Stimulated activated naive CD8-positive, alpha-beta T cell treated with anti-CD3 and anti-CD28 coated beads, Interleukin-15, Interleukin-2, amounts not matched to agents 100 ng/mL and 50 ng/mL, for 24 hours (primary cell): ENCODE data around the gene KIAA0319L.
"Not testable (repeated sequence)": the region's sequence is repeated elsewhere in the genome, so short reads cannot be mapped to it uniquely, and the experiment has no call there.

ENCODE experiments used
- H3K27ac Mint-ChIP-seq: one replicate; pipeline ENCODE4 v1.8.0; 2021; ENCODE audit warnings: mild to moderate bottlenecking, mixed read lengths
- H3K27me3 Mint-ChIP-seq: one replicate; pipeline ENCODE4 v1.8.0; 2021; ENCODE audit warnings: mixed read lengths
- H3K36me3 Mint-ChIP-seq: one replicate; pipeline ENCODE4 v1.8.0; 2021; ENCODE audit warnings: low read depth, mixed read lengths
- H3K4me1 Mint-ChIP-seq: one replicate; pipeline ENCODE4 v1.8.0; 2021; ENCODE audit warnings: low read depth, mixed read lengths
- H3K4me3 Mint-ChIP-seq: one replicate; pipeline ENCODE4 v1.8.0; 2021; ENCODE audit warnings: mild to moderate bottlenecking, mixed read lengths
- H3K9me3 Mint-ChIP-seq: one replicate; pipeline ENCODE4 v1.8.0; 2021; ENCODE audit warnings: mixed read lengths

KIAA0319L gene

DNA sequence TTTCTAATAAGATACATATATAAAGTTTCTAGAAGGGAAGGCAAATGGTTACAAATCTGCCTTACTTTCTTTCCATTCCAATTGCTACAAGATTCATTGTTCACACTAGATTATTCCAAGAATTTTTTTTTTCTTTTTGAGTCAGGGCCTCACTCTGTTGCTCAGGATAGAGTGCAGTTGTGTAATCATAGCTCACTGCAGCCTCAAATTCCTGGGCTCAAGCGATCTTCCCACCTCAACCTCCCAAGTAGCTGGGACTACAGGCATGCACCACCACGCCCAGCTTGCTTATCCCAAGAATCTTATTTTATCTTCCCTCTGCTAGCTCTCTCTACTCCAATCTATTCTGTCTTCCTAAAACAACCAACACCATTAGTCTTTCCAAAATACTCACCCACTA is 81.8 kb downstream of the KIAA0319L start:
- Mint-ChIP-seq H3K4me1 (peaks cover 3% of the 10 kb centered on the region), H3K4me3 (no peak overlapping the region), H3K36me3 (peaks cover 45% of the 10 kb centered on the region), H3K9me3 (no peaks in the 10 kb centered on the region), H3K27me3 (no peaks in the 10 kb centered on the region), H3K27ac (no peak overlapping the region)

DNA sequence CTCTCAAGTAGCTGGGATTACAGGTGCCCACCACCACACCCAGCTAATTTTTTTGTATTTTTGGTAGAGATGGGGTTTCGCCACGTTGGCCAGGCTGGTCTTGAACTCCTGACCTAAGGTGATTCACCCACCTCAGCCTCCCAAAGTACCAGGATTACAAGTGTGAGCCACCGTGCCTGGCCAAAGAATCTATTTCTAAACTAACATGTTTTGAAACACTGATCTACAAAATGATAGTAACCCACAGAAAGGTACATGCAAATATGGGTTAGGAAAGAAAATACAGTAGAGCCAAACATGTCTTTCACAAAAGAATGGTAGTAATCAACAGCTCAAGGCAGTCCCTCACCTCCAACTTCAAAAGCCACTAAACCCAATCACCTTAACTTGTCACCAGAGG is 84.0 kb downstream of the KIAA0319L start:
- H3K4me3 Mint-ChIP-seq, H3K27me3 Mint-ChIP-seq, H3K4me1 Mint-ChIP-seq, H3K9me3 Mint-ChIP-seq, H3K27ac Mint-ChIP-seq: not testable (repeated sequence)
- peaks cover 59% of the 10 kb centered on the region for H3K36me3 Mint-ChIP-seq

DNA sequence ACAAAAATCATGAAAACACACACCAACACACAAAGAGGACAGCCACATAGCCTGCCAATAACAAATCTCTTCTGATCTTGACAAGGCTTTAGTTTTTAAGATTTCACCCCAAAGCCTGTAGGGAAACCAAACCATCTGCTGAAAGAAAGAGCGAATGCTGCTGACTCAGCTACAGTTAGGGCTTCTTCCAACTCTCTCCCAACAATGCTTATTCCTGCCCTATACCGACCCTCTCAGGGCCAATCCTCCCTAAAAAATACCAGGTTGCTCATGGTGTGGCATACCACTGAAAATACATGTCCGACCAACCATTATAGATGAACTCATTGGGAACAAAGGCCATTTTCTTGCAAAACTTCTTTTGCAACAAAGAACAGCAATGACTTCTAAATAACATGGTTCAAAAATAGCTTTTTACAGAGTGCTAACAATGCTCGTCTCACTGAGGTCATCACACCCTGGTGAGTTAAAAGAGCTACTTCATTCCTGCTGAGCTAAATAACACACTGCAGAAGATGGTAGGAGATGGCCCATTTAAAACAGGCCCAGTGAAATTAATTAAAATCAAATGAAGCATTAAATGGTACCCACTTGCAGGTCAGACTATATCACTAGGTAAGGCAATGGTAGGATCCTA is 86.1 kb downstream of the KIAA0319L start:
- H3K4me3 Mint-ChIP-seq, result no peak overlapping the region
- H3K36me3 Mint-ChIP-seq, result peaks cover 55% of the 10 kb centered on the region
- H3K4me1 Mint-ChIP-seq, result no peaks in the 10 kb centered on the region
- no peaks in the 10 kb centered on the region for H3K27me3 Mint-ChIP-seq
- peaks cover 4% of the 10 kb centered on the region for H3K9me3 Mint-ChIP-seq
- no peak overlapping the region for H3K27ac Mint-ChIP-seq

DNA sequence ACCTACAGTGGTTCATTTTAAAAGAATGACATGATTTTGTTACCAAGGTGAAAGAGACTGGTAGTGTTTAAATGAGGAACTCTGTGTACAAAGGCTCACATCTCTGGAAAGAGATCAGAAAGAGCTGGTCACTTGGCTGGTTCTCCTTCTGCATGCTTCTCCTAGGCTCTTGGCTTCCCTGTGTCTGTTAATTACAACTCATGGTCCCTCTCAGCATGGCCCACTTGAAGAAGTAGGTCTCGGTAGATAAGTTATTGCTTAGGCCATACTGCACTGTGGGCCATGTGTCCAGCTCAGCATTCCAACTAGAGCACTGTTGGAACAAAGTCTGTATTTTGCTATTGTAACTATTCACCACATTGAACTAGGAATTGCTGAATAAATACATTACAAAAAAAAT is 91.1 kb downstream of the KIAA0319L start:
- no peaks in the 10 kb centered on the region for H3K27me3 Mint-ChIP-seq
- no peak overlapping the region for H3K4me3 Mint-ChIP-seq
- H3K36me3 Mint-ChIP-seq, result peaks cover 70% of the 10 kb centered on the region
- H3K4me1 Mint-ChIP-seq, result peaks cover 8% of the 10 kb centered on the region
- no peak overlapping the region for H3K27ac Mint-ChIP-seq
- H3K9me3 Mint-ChIP-seq, result peaks cover 18% of the 10 kb centered on the region

DNA sequence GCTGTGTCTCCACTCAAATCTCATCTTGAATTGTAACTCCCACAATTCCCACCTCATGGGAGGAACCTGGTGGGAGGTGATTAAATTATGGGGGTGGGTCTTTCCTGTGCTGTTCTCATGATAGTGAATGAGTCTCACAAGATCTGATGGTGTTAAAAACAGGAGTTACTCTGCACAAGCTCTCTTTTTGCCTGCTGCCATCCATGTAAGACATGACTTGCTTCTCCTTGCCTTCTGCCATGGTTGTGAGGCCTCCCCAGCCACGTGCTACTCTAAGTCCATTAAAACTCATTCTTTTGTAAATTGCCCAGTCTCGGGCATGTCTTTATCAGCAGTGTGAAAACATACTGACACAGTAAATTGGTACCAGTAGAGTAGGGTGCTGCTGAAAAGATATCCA is 93.5 kb downstream of the KIAA0319L start:
- not testable (repeated sequence) for H3K4me3 Mint-ChIP-seq, H3K27me3 Mint-ChIP-seq, H3K4me1 Mint-ChIP-seq, H3K27ac Mint-ChIP-seq
- H3K36me3 Mint-ChIP-seq, result peaks cover 67% of the 10 kb centered on the region
- H3K9me3 Mint-ChIP-seq, result peaks cover 18% of the 10 kb centered on the region

DNA sequence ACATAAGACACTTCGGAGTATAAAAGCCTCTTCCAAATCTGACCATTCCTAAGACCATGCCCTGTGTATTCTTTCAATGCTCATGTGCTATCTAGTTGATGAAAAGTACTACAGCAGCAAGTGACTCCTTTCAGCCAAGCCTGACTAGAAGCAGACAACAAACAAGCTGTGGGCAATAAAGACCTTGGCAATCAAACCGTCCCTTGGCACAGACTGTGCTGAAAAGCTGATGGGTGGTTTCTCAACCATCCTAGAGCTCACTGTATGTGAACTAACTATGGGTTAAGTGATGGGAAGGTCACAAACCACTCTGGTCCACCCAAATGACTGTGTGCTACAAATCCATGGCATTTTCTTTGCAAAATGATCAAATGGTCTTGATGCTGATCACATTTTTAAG is 94.0 kb downstream of the KIAA0319L start:
- H3K27me3 Mint-ChIP-seq, result no peaks in the 10 kb centered on the region
- H3K36me3 Mint-ChIP-seq, result peaks cover 63% of the 10 kb centered on the region

DNA sequence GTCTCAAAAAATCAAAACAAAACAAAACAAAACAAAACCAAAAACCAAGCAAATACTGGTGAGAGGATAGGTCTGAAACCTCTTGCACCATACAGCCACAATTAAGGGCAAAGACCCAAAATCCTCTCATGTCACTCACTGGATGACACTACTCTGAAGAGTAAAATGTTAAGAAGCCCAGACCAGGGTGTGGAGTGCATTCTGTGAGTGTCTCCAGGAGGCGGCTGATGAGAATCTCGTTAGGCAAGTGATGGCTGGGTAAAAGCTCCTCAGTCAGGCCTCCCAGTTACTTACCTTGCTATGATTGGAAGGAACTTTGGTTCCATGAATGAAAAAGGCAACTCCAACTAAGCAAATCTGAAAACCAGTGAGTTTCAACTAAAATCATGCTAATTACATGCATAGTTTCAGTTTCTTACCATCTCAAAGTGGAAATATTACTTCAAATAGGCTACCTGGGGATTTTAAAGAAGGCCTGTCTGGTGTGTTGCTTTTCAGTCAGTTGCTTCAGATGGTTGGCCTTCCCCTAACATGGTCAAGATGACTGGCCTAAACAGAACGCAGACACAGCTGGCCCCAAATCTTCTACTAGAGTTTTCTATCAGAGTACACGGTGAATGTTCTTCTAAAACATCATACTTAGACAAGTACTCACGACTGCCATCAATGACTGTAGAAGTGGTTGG is 95.1 kb downstream of the KIAA0319L start:
- Mint-ChIP-seq H3K36me3 (peaks cover 56% of the 10 kb centered on the region), H3K4me1 (peaks cover 8% of the 10 kb centered on the region), H3K27ac (peak overlapping the region; percentile 76), H3K9me3 (peaks cover 18% of the 10 kb centered on the region), H3K4me3 (no peak overlapping the region), H3K27me3 (no peaks in the 10 kb centered on the region)

More for the DNA sequence above, 94.0 kb downstream of the KIAA0319L start:
- no peak overlapping the region for H3K27ac Mint-ChIP-seq
- peaks cover 18% of the 10 kb centered on the region for H3K9me3 Mint-ChIP-seq
- H3K4me3 Mint-ChIP-seq, result no peak overlapping the region
- peaks cover 8% of the 10 kb centered on the region for H3K4me1 Mint-ChIP-seq

DNA sequence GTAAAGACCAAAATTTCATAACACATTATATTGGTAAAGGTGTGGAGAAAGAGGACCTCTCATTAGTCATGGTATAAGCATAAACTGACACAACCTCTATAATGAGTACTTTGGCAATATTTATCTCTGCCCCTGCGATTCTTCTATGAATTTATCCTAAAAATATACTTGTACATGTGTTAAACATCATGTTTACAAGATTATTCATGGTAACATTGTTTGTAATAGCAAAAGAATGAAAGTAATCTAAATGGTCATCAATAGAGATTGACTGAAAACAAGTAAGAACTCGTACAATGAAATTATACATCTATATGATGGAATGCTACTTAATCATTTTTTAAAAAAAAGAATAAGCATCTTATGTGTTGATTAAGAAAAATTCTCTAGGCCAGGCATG is 96.4 kb downstream of the KIAA0319L start:
- Mint-ChIP-seq H3K4me1 (peaks cover 8% of the 10 kb centered on the region), H3K4me3 (no peak overlapping the region), H3K27me3 (no peaks in the 10 kb centered on the region), H3K9me3 (peaks cover 11% of the 10 kb centered on the region), H3K27ac (no peak overlapping the region), H3K36me3 (peaks cover 49% of the 10 kb centered on the region)

DNA sequence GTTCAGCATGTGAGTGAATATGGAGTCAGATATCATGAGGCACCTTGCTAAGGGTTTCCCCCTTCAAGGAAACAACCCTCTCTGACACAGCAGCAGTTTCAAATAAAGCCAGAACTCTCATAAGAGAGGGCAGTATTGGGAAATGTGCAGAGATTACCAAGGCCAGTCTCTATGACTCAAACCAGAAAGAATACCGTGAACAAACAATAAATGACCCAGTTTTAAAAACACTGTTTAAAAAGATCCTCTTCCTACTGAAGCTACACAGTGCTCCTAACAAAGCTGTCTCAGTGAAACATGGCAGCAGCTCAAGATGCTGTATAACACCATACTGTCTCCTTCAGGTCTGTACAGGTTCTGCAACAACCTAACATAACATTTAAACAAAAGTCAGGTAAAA is 102.6 kb downstream of the KIAA0319L start:
- Mint-ChIP-seq H3K4me1 (peaks cover 19% of the 10 kb centered on the region), H3K27ac (no peak overlapping the region), H3K27me3 (no peaks in the 10 kb centered on the region), H3K4me3 (no peak overlapping the region), H3K9me3 (no peaks in the 10 kb centered on the region), H3K36me3 (peaks cover 24% of the 10 kb centered on the region)

DNA sequence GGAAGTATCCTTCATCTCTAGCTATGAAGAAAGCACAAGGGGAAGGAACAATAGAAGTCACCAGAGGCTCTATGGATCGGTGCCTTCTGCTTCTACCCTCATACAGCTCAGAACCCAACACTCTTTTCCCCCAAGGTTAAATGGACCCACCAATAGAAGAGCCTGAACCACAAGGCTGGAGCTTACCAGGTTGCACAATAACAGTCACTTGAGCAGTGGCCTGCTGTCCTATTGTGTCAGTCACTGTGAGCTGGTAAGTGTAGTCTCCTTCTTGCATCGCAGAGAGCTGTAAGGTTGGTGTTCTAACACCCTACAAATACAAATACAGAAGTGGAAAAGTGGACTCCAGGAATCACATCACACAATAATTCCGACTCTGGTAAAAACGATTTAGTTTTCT is 103.0 kb downstream of the KIAA0319L start:
- H3K27me3 Mint-ChIP-seq, result no peaks in the 10 kb centered on the region
- H3K4me3 Mint-ChIP-seq, result no peak overlapping the region
- peaks cover 19% of the 10 kb centered on the region for H3K4me1 Mint-ChIP-seq
- no peaks in the 10 kb centered on the region for H3K9me3 Mint-ChIP-seq
- no peak overlapping the region for H3K27ac Mint-ChIP-seq
- peaks cover 24% of the 10 kb centered on the region for H3K36me3 Mint-ChIP-seq

DNA sequence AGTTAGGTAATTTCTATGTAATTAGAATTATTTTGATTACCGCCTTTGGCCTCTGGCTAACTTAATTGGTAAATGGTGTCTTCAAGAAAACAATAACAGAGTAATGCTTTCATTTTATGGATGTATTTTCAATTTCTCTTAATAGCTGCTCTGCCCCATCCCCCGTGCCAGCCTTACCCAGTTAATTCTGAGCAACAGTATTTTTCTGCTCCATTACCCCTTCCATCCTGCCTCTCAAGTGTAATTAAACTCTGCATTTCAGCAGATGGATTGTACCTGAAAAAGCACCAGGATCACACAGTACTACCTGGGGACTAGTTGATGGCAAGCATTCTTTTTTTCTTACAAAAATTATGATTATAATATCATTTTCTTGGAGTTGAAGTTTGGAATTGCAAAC is 104.2 kb downstream of the KIAA0319L start:
- Mint-ChIP-seq H3K27ac (no peak overlapping the region), H3K27me3 (no peaks in the 10 kb centered on the region), H3K36me3 (peaks cover 19% of the 10 kb centered on the region), H3K4me3 (no peak overlapping the region), H3K9me3 (no peaks in the 10 kb centered on the region), H3K4me1 (peaks cover 19% of the 10 kb centered on the region)

DNA sequence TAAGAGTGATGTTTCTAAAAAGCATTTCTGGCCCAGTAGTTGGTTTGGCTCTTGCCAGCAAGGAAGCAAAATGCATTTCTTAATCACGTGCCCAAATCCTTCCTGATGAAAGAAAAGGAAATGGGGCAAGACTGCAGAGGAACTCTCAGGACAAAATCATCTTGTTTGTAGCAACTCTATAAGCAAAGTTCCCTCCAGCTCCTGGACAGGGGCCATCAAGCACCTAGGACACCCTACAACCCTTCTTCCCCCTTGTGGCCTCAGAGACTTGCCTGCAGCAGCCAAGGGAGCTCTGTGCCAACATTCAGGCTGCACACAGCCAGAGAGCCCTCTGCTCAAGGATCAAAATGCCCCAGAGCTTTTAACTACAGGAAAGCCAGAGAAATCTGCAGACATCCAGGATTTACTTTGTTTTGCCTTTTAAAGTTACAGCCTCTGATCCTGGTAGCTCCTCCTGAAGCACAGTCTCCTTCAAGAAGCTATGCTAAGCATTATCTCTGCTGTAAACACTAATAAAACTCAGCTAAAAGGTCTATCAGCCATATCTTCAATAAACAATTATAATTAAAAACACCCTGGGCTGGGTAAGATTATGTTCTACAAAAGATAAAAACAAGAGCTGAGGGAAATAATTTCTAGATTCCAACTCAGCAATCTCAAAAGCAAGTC is 105.0 kb downstream of the KIAA0319L start:
- Mint-ChIP-seq H3K27ac (peak overlapping the region; percentile 39), H3K9me3 (no peaks in the 10 kb centered on the region), H3K36me3 (peaks cover 19% of the 10 kb centered on the region), H3K4me3 (no peak overlapping the region), H3K27me3 (no peaks in the 10 kb centered on the region), H3K4me1 (peaks cover 19% of the 10 kb centered on the region)

DNA sequence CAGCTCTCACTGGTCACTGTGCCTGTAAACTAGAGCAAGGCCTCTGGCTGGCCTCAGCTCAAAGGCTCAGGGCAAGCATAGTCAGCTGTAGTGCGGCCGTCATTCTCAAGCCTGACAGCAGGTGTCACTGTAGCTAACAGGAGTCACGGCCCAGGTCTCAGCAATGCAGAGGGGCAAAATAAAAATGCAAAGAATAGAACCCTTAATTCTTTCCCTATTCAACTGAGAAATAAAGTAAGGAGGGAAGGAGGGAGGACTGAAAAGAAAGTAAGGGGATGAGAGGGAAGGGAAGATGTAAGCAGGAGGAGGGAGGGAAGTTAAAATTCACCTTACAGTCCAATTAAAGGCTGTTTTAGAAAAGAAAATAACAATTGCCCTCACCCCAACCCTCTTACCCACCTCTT is 106.1 kb downstream of the KIAA0319L start:
- H3K27ac Mint-ChIP-seq, result no peak overlapping the region

DNA sequence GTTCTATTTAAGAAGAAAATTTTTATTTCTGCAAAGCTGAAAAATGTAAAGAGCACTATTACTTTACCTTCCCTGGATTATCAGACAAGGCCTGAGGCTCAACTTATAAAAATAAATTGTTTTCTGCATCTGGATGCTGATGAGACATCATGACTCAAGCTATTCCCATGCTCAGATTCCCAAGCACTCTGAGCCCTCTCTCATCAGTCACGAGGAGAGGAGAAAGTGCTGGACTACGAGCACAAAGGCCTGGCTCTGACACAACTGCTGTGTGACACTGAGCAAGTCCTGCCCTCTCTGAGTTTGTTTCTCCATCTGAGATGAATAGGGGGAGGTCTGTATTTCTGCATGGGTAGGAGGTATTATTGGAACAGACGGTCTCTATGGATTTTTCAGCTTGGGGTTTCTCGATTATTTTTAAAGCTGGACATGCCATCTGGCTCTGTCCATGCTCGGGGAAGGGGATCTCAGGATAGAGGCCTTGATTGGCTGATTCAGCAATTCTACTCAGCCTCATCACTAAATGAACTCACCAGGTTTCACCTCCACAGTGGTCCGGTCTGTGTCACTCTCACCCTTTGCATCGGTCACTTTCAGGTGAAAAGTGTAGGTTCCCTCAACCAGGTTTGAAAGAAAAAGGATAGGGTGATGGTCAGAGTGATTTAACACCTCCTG is 107.7 kb downstream of the KIAA0319L start:
- no peak overlapping the region for H3K4me3 Mint-ChIP-seq
- no peak overlapping the region for H3K27ac Mint-ChIP-seq
- H3K27me3 Mint-ChIP-seq, result no peaks in the 10 kb centered on the region
- H3K36me3 Mint-ChIP-seq, result peaks cover 14% of the 10 kb centered on the region
- peaks cover 19% of the 10 kb centered on the region for H3K4me1 Mint-ChIP-seq
- no peaks in the 10 kb centered on the region for H3K9me3 Mint-ChIP-seq

More for the DNA sequence above, 106.1 kb downstream of the KIAA0319L start:
- no peak overlapping the region for H3K4me3 Mint-ChIP-seq
- peaks cover 19% of the 10 kb centered on the region for H3K4me1 Mint-ChIP-seq
- H3K36me3 Mint-ChIP-seq, result peaks cover 19% of the 10 kb centered on the region
- no peaks in the 10 kb centered on the region for H3K27me3 Mint-ChIP-seq
- H3K9me3 Mint-ChIP-seq, result no peaks in the 10 kb centered on the region

DNA sequence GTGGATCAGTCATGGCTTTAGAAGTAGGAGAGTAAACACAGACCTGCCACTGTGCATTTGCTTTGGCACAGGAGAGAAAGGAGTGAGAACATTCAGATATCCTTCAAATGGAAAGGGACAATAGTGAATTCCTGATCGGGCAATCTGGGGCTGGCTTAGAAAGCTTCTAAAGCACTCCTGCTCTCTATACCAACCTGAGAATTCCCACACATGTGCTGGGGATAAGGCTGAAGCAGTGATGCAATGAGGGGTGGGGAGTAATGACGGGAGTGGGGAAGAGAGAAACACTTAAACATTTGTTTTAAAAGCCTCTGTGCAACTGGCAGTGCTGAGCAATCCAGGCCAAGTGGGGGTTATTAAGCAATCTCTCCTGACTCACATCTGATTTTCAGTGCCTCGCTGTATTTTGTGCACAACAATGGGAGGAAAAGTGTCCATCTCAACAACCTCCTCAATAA is 108.8 kb downstream of the KIAA0319L start:
- Mint-ChIP-seq H3K27ac (no peak overlapping the region), H3K9me3 (no peaks in the 10 kb centered on the region), H3K27me3 (no peaks in the 10 kb centered on the region), H3K4me1 (peaks cover 26% of the 10 kb centered on the region), H3K4me3 (no peak overlapping the region), H3K36me3 (peaks cover 10% of the 10 kb centered on the region)
